NCI-H2107 treated with DMSO at 0.1 percent for 48 hours (cell line): ENCODE results near the gene HAUS3.
"Not testable (repeated sequence)": the region's sequence is repeated elsewhere in the genome, so short reads cannot be mapped to it uniquely, and the experiment has no call there.

Experiments
- DNase-seq: peaks from one replicate; lab custom pipeline; 2025; ENCODE audit not compliant: unreplicated experiment; lab: John Stamatoyannopoulos, UW

The HAUS3 gene

DNA sequence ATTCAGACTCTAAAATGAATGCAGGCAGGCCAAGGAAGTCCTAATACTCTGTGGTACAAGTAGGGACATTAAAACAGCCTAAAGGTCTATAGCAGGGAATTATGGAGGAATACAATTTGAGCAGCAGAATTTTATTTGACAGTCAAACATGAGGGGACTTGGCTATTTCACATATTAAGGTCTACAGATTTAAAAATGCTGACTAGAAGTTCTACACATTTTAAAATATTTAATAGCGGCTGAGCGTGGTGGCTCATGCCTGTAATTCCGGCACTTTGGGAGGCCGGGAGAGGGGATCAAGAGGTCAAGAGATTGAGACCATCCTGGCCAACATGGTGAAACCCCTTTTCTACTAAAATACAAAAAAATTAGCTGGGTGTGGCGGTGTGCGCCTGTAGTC lies 10.8 kb downstream of the HAUS3 start:
- DNase-seq: no peak

- no peak for DNase-seq
Measured at GRCh38 chr4:2226261-2226660, 15.7 kb downstream of the HAUS3 start.

GRCh38 chr4:2222838-2223237 lies 19.1 kb downstream of the HAUS3 start:
- DNase-seq: peak; percentile 75

DNA sequence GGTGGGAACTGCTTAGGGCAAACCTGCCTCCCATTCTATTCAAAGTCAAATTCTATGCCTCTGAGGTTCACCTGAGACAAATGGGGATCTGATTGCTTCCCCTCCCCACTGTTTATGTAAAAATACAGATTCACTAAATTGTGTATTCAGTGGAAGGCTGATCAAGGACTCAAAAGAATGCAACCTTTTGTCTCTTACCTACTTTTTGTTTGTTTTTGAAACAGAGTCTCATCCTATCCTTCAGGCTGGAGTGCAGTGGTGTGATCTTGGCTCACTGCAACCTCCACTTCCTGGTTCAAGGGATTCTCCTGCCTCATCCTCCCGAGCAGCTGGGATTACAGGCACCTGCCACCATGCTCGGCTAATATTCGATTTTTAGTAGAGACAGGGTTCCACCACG lies 20.5 kb downstream of the HAUS3 start:
- not testable (repeated sequence) for DNase-seq

- peak; percentile 56 for DNase-seq
Measured at GRCh38 chr4:2220016-2220630, 21.8 kb downstream of the HAUS3 start.

- no peak for DNase-seq
Measured at GRCh38 chr4:2219233-2219760, 22.6 kb downstream of the HAUS3 start.

DNA sequence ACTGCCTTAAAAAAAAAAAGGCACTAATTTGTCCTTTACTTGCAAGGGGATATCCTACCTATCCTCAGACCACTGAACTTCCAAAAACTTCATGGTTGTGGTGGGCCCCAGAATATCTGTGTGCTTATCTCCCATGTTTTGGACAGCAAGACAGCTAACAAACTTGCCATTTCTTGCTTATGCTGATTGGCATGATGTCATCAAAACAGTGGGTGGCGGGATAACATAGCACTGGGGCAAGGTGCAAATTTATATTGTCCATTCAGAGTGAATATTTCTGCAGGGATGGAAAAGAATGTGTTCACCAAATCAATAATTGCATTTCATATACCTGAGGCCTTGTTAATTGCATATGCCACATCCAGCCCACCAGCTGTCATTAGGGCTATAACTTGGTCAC lies 23.5 kb downstream of the HAUS3 start:
- DNase-seq: no peak

DNA sequence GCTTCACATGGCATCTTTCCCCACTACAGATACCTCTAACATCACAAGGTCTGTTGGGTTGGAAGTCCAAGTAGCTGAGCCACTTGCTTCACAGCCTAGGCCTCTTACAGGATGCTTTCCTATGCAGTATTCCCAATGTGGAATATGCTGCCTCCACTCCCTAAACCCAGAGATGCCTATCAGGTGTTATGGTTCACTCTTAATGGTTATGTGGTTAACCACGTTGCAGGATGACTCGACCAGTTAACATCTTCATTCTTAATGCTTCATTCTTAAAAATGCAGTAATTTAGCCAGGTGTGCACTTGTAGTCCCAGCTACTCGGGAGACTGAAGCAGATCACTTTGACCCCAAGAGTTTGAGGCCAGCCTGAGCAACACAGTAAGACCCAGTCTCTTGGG lies 24.2 kb downstream of the HAUS3 start:
- DNase-seq: no peak

DNA sequence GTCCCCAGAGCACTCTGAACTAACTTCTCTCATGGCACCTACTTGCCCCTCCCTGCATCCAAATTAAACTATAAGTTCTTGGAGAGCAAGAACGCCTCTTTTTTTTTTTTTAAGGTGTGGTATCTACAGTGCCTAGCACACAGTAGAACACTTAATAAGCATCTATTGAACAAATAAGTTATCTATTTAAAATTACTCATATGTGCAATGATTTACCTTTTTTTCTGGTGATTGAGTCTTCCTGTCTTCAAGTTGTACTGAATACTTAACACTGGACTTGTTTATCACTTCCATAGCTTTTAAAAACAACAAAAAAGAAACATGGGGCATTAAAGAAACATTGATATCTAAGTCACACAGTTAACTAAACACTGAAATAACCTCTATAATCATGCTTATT lies 29.1 kb downstream of the HAUS3 start:
- DNase-seq: no peak

- not testable (repeated sequence) for DNase-seq
Measured at GRCh38 chr4:2202789-2203188, 39.1 kb downstream of the HAUS3 start.

DNA sequence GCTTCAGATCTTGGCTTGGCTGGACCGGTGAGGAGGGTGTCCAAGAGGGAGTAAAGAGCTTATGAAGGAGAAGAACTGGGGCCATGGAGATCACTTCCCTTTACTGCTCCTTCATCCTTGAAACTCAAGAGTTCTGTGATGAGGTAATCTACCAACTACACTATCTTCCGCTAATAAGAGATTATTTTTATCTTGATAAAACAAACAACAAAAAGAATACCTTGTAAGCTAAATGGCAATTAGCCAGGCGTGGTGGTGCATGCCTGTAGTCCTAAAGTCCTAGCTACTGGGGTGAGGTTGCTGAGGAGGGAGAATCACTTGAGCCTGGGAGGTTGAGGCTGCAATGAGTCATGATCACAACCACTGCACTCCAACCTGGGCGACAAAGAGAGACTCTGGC lies 47.4 kb downstream of the HAUS3 start:
- no peak for DNase-seq

DNA sequence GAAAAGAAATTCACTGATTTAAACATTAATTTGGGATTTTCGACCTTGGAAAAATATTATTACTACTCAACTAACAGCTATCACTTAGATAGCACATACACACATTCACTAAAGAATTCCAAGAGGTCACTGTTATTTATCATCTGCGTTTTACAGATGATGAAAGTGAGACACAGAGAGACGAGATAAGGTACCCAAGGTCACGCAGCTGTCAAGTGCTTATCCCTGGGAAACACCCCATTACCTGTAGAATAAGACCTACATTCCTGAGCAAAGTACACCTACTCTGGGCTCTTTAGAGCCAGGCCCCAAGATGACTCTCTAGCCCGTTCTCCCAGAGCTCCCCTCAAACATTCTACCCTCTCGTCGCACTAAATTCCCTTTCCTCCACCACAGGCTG lies 48.6 kb downstream of the HAUS3 start:
- DNase-seq: no peak

DNA sequence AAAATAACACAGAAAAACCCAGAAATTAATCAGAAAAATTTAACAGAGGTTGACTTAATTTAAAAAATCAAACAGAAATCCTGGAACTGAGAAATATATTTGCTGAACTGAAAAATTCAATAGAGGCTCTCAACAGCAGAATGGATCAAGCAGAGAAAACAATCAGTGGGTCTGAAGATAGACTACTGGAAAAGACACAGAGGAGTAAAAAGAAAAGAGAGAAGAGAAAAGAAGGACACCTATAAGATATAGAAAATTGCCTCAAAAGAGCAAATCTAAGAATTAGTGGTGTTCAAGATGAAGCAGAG lies 55.1 kb downstream of the HAUS3 start:
- DNase-seq: no peak

DNA sequence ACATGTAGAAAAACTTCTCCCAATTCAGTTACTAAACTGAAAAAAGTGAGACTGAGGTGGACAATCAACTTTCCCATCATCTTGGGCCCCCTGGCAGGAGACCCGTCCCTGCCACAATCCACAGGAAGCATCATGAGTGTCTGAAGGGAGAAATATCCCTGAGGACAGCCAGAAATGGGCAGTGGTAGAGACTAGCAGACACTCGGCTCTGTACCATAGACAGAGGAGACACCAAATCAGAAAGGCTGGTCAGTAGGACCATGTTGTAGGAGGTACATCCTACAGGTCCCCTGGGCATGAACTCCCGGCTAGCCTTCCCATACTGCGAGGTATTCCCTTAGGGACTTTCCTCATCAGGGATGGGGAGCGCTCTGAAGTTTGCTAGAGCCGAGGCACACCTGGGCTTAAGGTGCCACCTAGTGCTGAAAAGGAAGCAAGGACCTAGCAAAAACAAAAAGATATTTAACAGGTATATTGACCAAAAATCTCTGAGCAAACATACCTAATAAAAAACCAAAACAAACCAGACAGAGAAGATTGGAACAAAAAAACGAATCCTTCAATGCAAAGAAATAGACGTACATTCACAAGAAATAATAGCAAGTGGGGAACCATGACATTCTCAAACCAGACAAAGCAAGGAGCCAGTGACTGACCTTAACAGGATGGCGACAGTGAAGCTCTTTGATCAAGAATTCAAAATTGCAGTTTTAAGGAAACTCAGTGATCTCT lies 55.6 kb downstream of the HAUS3 start:
- peak; percentile 19 for DNase-seq

DNA sequence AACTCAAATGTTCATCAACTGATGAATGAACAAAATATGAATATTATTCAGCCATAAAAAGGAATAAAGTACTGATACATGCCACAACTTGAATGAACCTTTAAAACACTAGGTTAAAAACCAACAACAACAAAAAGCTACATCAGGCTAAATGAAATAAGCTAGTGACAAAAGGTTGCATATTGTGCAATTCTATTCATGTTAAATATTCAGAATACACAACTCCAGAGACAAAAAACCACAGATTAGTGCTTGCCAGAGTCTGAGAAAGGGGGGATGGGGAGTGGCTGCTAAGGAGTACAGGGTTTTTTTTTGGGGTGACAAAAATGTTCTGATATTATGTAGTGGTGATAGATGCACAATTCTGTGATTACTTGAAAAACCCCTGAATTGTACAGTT lies 58.5 kb downstream of the HAUS3 start:
- DNase-seq: no peak

DNA sequence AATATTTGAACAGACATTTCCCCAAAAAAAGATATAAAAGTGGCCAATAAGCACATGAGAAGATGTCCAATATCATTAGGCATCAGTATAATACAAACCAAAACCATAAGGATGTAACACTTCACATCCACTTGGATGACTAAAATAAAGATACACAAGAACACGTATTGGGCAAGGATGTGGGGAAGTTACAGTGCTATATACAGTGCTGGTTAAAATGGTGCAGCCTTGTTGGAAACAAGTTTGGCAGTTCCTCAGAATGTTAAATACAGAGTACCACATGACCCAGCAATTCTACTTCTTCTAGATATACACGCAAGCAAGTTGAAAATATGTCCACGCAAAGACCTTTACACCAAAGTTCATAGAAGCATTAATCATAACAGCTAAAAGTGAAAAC lies 58.9 kb downstream of the HAUS3 start:
- no peak for DNase-seq

- DNase-seq: no peak
Measured at GRCh38 chr4:2180410-2180809, 61.5 kb downstream of the HAUS3 start.

- DNase-seq: no peak
Measured at GRCh38 chr4:2179717-2180116, 62.2 kb downstream of the HAUS3 start.

- DNase-seq: no peak
Measured at GRCh38 chr4:2178986-2179385, 62.9 kb downstream of the HAUS3 start.
